HG02852 (cell line): Measurements from ENCODE around the gene SRGAP2B.
"Not testable (repeated sequence)": the region's sequence is repeated elsewhere in the genome, so short reads cannot be mapped to it uniquely, and the experiment has no call there.

ENCODE experiments used
- ATAC-seq: cut with Tn5 transposase; IDR thresholded peaks from one replicate; pipeline ENCODE4 v1.9.1; 2021; ENCODE audit warnings: mild to moderate bottlenecking, moderate library complexity; ENCODE audit not compliant: unreplicated experiment

SRGAP2B gene

DNA sequence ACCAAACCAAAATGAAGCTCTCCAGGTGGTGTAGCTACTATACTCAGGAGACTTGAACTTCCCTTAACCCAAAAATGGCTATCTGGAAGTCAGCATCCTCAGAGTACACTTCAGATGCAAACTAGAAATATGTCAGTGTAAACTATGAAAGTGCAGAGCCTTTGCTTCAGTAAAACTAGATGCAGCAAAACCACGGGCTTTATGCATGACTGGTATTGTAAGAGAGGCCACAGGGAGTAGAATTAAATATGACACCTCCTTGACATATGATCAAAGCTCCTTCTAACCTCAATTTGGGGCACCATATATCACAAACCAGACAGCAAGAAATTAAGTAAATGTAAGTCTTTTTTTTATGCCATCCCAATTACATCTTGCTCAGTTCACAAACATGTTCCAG, 47.6 kb downstream of the SRGAP2B start:
- ATAC-seq = peak; percentile 82

DNA sequence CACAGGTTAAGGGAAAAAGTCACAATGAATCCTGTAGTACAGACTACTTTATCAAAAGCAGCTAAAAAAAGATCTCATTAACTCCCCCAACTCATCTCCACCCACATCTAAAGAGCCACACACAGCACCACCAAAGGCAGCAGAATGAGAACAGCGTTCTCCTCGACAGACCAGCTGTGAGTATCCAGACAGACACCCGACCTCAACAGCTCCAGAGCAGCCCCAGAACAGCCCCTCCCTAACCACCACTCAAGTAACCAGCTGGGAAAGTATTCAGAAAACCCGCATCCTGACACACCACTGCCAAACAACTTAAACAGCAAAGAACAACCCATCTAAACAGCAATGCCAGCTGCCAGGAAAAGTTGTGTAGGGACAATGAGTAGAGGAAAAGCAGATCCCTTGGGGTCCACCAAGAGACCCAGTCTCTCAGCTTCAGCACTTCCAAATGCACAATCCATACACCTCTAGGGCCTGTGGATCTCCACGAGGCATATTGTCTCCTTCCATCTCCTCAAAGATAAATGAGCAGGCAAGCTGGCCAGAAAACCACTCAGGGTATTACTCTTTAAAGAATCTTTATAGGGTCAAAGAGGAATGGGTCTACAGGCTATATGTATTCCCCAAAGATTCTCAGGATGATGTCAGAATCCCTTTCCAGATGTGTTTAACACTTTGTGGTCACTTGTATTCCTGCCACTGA, 49.4 kb downstream of the SRGAP2B start:
- ATAC-seq = not testable (repeated sequence)

DNA sequence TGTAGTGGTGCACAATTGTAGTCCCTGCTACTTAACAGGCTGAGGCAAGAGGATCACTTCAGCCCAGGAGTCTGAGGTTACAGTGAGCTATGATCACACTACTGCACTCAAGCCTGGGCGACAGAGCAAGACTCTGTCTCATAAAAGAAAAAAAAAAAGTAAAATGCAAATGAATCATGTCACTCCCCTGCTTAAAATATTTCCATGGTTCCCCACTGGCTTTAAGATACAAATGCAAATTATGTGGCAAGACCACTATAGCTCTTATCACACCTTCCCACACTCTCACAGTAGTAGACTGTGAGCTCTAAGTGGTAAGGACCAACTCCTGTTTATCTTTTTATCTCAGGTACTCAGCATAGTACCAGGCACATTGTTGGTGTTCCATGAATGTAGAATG, 53.6 kb downstream of the SRGAP2B start:
- ATAC-seq = peak; percentile 97

DNA sequence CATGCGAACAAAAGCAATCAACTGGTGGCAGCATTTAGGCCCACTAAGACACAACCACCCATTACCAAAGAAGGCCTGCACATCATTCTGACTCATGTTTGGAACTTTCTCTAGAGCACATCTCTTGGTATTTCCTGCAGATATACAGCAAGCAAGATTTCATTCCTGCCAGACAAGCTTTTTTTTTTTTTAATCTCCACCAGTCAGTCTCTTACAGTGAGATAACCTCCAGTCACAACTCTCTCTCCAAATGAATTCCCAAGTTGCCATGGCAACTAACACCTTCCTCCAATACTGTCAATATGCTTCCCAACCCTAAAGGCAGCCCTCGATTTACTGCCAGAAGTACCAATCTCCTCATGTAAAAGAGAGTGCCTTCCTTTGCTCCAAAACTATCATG, 59.1 kb downstream of the SRGAP2B start:
- not testable (repeated sequence) for ATAC-seq

DNA sequence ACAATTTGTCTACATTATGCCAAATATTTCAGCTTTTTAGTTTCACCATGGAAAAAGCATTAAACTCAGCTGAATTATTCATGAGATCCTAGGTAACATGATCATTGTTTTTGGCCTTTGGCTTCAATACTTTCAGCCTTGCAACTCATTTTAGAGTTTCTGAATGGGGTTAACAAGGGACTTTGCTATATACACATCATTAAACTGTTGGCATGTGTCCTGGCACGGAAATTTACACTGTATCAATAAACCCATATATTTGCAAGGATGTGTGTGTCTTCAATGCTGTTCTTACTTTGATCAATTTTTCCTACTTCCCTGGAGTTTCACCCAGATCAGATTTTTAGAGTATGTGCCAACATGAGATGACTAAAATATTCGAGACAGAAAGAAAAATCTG, 61.6 kb downstream of the SRGAP2B start:
- ATAC-seq = not testable (repeated sequence)

DNA sequence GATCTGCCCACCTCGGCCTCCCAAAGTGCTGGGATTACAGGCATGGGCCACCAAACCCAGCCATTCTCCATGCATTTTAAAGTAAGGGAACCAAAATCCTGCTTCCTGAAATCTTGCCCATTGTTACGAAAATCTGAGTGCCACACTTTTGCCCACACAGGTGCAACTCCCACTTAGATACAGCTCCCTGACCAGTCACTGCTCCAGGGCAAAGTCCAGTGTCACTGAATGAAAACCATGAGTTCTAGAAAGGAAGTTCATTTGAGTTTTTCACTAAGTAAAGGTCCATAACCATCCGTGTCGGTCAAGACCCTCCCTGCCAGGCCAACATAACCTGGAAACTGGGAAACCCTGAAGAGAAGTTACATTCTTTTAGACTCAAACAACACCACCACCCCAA, 67.9 kb downstream of the SRGAP2B start:
- not testable (repeated sequence) for ATAC-seq

DNA sequence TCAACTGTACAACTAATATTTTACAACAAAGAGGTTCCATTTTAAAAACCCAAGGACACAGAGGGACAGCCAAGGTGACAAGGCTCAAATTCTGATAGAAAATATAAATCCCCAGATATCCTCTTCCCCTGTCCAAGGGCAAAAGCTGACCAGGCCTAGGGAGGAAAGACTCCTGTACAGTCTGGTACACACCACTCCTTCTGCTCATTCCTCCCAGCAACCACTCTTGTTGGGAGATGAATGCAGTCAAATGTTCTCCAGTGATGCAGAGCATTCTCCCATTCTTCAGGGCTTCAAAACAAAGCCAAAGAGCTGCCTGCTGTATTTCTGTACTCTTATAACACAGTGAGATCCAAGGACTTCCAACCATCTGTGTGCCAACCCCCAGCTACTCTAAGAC, 69.8 kb downstream of the SRGAP2B start:
- not testable (repeated sequence) for ATAC-seq

DNA sequence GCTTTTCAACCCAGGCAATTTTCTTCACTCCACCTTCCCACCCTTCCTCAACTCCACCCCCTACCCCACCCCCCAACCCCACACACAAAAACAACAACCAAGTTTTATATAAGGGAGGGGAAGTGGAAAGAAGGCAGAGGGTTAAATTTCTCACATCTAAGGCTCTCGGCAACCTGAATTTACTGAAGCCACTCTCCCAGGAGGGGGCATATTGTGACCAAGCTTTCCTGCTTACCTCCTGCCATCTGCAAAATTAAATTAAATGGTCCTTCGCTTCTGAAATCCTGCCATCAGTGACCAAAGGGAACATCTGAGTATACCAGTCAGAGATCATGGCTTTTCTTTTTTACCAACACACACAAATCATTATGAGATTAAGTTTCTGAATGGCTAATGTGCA, 72.9 kb downstream of the SRGAP2B start:
- not testable (repeated sequence) for ATAC-seq

DNA sequence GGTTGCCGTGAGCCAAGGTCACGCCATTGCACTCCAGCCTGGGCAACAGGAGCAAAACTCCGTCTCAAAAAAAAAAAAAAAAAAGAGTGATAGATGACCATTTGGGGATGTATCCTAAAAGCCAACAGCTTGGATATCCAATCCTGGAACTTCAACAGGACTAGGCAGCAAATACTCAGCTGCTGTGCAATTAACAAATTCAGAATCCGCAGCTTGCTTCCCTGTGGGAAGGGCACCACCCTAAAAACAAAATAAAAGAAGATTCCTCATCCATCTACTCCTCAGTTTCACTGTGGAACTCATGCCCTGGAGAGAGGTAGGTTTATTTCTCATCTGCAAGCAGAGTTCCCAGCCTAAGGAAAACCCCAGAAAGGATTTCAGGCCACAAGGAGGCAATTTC, 73.4 kb downstream of the SRGAP2B start:
- ATAC-seq = not testable (repeated sequence)

DNA sequence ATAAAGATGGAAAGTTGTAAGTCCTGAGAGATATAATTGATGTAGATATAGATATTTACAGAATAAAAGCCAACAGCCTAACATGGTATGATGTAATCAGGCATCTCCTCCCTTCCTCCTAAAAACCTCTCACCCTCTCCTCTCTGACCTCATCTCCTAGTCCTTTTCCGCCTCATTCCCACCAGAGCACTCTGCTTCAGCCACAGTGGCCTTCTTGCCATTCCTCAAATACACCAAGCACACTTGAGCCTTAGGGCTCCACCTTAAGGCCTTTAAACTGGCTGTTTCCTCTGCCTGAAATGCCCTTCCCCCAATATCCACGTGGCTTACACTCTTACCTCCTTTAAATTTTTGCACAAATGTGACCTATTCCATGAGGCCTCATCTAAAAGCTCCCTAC, 75.4 kb downstream of the SRGAP2B start:
- not testable (repeated sequence) for ATAC-seq

DNA sequence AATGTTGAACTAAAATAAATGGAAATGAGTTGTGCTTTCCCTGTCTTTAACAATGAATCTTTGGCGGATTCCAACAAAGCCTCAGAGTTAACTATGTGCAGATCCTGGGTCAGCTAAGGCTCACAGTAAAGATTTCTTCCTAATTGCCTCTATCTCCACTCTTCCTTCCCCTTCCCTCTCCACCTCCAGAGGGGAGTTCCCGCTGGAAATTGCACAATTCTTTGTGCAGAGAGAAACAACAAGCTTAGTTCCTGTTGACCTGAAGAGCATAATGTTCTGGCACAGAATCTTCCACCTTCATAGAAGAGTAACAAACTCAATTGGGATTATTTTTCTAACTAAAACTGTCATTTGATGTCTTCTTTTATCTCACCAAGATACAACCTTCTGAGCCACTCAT, 77.4 kb downstream of the SRGAP2B start:
- ATAC-seq = not testable (repeated sequence)

DNA sequence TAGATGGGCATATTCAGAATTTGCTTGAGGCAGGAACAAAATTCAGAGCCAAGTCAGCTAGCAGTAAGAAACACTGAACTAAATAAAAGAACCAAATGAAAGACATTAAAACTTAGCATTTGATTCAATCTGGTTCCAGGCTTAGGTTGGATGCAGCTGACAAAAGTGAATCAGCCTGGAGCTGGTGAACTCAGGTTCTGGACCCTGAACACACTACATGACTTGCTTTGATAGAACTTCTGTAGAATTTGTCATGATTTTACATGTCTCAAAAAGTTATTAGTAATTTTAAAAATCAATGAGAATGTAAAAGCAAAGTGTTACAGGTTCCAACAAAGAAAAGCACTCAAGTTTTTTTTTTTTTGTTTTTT, 78.7 kb downstream of the SRGAP2B start:
- not testable (repeated sequence) for ATAC-seq

DNA sequence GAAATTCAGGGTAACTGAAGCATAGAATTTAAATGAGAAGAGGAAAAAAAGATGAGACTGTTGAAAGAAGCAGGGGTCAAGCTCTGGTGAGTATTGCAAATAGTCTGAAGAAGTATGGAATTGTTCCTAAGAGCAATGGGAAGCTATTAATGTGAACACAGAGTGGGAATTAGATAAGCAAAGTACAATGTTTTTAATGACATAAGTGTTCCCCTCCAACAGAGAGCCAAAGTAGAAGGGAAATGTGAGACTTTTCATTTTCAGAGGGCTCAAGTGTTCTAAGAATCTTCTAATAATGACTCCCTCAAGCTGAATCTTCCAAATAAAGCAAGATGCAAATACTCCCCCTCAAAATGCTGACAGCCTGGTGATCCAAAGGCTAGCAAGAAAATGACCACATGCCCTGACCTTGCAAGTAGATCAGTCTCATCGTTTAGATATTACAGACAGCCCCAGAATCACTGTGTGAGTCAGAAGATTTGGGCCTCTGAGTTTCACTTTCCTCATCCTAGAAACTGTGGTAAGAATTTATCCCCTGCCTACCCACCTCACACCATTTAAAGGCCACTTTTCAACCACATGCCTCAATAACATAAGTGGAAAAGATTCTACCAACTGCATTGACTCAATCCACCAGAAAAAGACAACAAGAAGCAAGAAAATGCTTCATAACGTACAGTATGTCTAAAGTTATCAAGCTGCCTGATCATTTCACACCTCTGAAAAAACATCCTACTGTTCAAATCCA, 79.2 kb downstream of the SRGAP2B start:
- peak; percentile 60 for ATAC-seq

DNA sequence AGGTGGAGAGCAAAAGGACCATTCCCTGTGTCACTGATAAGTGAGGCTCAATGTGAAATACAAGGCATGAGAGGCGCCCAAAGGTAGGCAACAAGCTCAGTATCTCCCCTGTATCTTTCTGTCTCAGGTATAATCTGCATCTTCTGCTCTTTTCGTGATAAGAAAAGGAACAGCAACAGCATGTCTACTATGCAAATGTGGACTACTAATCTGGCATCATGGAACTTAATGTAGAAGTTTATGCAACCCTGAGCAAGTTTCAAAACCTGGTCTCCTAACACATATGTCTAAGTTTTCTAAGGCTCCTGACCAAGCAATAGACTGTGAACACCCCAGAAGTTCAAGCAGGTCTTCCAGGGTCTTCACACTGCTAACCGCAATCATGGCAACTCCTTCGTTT, 81.8 kb downstream of the SRGAP2B start:
- not testable (repeated sequence) for ATAC-seq

DNA sequence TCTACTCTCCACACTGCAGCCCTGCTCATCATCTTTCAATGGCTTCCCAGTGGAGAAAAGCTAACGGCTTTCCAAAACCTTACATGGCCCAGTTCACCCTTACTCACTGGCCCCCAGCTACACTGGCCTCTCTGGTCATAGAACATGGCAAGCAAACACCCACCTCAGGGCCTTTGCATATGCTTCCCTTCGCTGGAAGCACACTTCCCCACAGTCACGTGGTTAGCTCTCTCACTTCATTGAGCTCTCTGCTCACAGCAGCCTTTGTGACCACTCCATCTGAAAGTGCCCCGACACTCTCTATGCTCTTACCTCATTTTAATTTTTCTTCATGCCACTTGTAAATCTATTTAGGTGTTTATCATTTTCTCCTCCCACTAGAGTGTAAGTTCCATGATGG, 83.3 kb downstream of the SRGAP2B start:
- ATAC-seq = not testable (repeated sequence)

DNA sequence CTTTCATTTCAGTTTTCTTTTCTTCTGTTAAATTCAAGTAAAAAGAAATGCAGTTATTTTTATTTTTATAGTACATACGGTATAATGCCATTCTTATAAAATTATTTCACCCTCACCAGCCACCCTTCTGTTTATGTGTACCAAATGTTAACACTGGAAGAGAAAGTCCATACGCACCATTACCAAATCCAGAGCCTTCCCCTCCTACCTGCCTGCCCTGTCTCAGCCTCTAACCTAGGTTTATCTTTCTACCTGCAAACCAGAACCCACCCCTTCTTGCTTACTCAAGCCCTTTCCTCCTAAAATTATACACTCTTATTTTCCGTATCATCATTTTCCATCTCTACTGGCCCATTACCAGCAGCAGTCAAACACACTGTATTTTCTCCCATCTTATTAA, 84.5 kb downstream of the SRGAP2B start:
- not testable (repeated sequence) for ATAC-seq

DNA sequence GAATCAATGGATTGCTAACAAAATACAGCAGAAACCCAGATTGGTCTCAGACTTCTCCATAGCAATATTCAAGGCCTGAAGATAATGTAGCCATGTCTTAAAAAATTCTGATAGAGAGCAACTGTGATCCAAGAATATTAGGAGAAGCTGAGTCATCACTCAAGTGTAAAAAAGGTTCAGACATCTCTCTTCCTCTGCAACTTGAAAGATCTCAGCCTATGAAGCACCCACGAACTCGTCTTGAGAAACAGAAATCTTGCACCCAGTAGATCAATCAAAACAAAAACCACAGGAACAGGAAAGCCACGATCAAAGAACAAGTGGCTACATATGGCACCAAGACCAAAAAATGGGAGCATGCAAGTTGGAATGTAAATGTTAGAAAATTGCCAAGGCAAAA, 85.2 kb downstream of the SRGAP2B start:
- not testable (repeated sequence) for ATAC-seq

DNA sequence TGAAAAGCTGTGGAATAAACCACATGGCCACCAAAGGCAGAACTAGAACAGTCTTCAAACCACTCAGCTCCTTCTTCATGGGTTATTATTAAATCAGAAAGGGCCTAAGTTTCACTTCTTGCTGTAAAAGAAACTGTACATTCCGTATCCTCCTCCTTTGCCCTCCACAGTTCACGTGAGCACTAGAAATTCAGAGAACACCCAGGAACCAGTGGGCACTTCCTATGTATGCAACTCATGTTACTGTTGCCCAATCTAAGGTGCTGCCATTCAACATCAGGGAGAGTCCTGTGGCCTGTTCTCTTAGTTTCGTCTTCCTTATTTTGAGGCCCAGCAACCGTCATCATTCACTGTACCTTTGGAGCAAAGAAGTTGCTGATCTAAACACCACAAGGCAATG, 86.7 kb downstream of the SRGAP2B start:
- ATAC-seq = peak; percentile 45

DNA sequence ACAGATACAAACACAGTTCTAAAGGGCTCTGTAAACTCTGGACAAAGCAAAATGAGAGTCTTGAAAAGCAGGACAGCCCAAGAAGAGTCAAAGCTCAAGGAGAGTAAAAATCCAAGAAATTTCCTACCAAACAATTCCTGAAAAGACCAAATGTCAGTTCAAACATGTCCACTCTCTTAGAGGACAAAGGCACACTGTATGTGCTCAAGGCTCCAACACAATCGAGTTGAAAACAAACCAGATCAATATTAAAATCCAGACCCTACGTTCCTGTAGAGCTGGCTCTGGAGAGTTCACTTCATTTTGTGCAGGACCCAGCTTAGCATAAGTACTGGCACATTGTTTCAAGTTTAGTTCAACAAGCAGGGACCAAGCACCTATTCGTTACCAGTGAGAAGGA, 90.0 kb downstream of the SRGAP2B start:
- ATAC-seq = not testable (repeated sequence)

DNA sequence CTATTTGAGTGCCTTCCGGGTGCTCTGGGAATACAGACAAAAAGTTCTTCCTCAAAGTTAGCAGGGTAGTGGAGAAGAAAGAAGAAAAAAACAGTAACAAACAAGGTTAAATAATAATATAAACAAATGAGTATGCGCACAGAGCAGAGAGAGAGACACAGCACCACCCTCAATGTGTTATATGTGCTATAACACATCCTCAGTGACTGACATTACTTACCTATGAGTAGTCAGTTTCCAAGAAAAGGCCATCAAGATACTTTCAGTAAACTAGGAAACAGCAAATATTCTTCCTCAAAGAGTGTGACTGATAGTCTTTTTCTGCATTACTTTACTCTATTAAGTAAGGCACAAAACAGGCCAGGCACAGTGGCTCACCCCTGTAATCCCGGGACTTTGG, 93.7 kb downstream of the SRGAP2B start:
- not testable (repeated sequence) for ATAC-seq

DNA sequence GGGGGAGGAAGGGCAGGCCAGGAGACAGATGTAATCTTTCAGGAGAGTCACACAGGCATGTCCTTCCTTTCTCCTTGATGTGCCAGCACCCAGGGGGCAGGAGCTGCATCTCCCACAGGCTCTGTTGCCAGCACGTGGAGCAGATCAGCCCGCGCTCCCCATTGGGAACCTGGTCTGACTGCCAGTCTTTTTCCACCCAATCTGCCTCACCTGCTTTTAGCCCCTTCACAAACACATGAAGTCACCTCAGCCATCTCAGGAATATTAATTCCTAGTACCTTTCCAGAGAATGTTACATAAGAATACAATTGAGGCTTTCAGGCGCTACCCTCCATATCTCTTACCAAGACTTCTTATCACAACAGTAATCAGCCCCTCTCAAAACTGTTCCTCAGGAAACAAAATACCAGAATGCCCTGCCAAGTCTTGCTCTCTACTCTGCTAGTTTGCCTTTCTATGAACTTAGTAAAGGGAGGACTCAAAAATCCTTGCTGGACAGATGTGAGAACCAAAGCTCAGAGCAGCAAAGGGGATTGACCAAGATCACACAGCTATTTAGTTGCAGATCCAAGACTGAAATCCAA, 94.3 kb downstream of the SRGAP2B start:
- ATAC-seq = not testable (repeated sequence)
